HFFc6 (cell line): ENCODE measurements around the gene IL21. TPM values are rescaled to one million over a fixed set of nuclear protein-coding genes. Genes with fewer than 3 reads are reported as not detected.

Source experiments
- DNase-seq: peaks from one replicate; pipeline ENCODE4 v3.0.0-alpha.2; 2018
- H3K27ac Mint-ChIP-seq: 2 replicates; pipeline ENCODE4 v1.8.0; 2020; ENCODE audit warnings: mild to moderate bottlenecking, mixed read lengths
- H3K27me3 Mint-ChIP-seq: 2 replicates; pipeline ENCODE4 v1.8.0; 2021; ENCODE audit warnings: mild to moderate bottlenecking, moderate library complexity, mixed read lengths; ENCODE audit not compliant: insufficient read depth
- H3K36me3 Mint-ChIP-seq: 2 replicates; pipeline ENCODE4 v1.8.0; 2021; ENCODE audit warnings: low read depth, mixed read lengths
- H3K4me1 Mint-ChIP-seq: 2 replicates; pipeline ENCODE4 v1.8.0; 2020; ENCODE audit warnings: low read depth, mixed read lengths
- H3K4me3 Mint-ChIP-seq: 2 replicates; pipeline ENCODE4 v1.8.0; 2020; ENCODE audit warnings: mild to moderate bottlenecking, moderate library complexity, mixed read lengths
- H3K9me3 Mint-ChIP-seq: 2 replicates; pipeline ENCODE4 v1.8.0; 2020; ENCODE audit warnings: mild to moderate bottlenecking, mixed read lengths
- CTCF ChIP-seq: fragments of 200-600 bp; sonication (generic); IDR thresholded peaks from 2 replicates; pipeline ENCODE4 v1.5.0; 2021; ENCODE audit warnings: antibody characterized with exemption, mild to moderate bottlenecking
- total RNA-seq, 6 experiments: library from RNA; stranded (reverse); fragmentation: NEBNext Ultra II Directional; extraction: Animal tissue kit (Norgen Biotek cat#: 25700); gene quantifications; 2 replicates in 1 of 6; 3 replicates in 5 of 6; pipeline ENCODE4 v1.2.3, GENCODE V29; 2021

Gene IL21
- total RNA-seq, 6 experiments from 2014 or later: not detected

- H3K4me1 Mint-ChIP-seq: peaks cover 10% of the 10 kb centered on the region
- no peak for DNase-seq
- H3K4me3 Mint-ChIP-seq: no peak overlapping the region
- H3K27ac Mint-ChIP-seq: no peak overlapping the region
- TF ChIP-seq CTCF: no peak
- H3K27me3 Mint-ChIP-seq: peaks cover 14% of the 10 kb centered on the region
- H3K36me3 Mint-ChIP-seq: no peaks in the 10 kb centered on the region
- no peaks in the 10 kb centered on the region for H3K9me3 Mint-ChIP-seq
These were observed 11.7 kb upstream of the IL21 start for GRCh38 chr4:122632396-122633143.

GRCh38 chr4:122625156-122625555, 4.3 kb upstream of the IL21 start:
- H3K4me3 Mint-ChIP-seq: no peak overlapping the region
- no peaks in the 10 kb centered on the region for H3K9me3 Mint-ChIP-seq
- peak; percentile 4 for DNase-seq
- no peaks in the 10 kb centered on the region for H3K36me3 Mint-ChIP-seq
- H3K4me1 Mint-ChIP-seq: no peaks in the 10 kb centered on the region
- no peak for TF ChIP-seq CTCF
- no peak overlapping the region for H3K27ac Mint-ChIP-seq
- peaks cover 22% of the 10 kb centered on the region for H3K27me3 Mint-ChIP-seq

GRCh38 chr4:122624205-122624604, 3.3 kb upstream of the IL21 start:
- DNase-seq: no peak
- Mint-ChIP-seq H3K4me1 (no peaks in the 10 kb centered on the region), H3K36me3 (no peaks in the 10 kb centered on the region), H3K27ac (no peak overlapping the region), H3K4me3 (no peak overlapping the region), H3K9me3 (no peaks in the 10 kb centered on the region), H3K27me3 (peaks cover 22% of the 10 kb centered on the region)
- no peak for TF ChIP-seq CTCF

- Mint-ChIP-seq H3K27ac (no peak overlapping the region), H3K4me1 (no peaks in the 10 kb centered on the region), H3K9me3 (no peaks in the 10 kb centered on the region), H3K36me3 (no peaks in the 10 kb centered on the region), H3K27me3 (peaks cover 22% of the 10 kb centered on the region), H3K4me3 (no peak overlapping the region)
- DNase-seq: no peak
- no peak for TF ChIP-seq CTCF
These were observed 2.8 kb upstream of the IL21 start for GRCh38 chr4:122623637-122624166.

- no peak for TF ChIP-seq CTCF
- Mint-ChIP-seq H3K4me1 (no peaks in the 10 kb centered on the region), H3K4me3 (no peak overlapping the region), H3K36me3 (no peaks in the 10 kb centered on the region), H3K27me3 (peaks cover 27% of the 10 kb centered on the region), H3K9me3 (no peaks in the 10 kb centered on the region), H3K27ac (no peak overlapping the region)
- DNase-seq: no peak
These were observed 1.5 kb upstream of the IL21 start for GRCh38 chr4:122622400-122622799.
